Stimulated activated CD4-positive, alpha-beta T cell treated with anti-CD3 and anti-CD28 coated beads, TNF-alpha, amount 100 ng/mL, for 48 hours (primary cell): ENCODE data around the gene ATP11C.

ENCODE experiments used
- DNase-seq, 3 donors: peaks; one replicate each; pipeline ENCODE4 v3.0.0-alpha.2; 2020; ENCODE audit warnings: low read depth in 3 of 3

ATP11C gene

GRCh38 chrX:139804482-139804881 is 128.4 kb downstream of the ATP11C start:
- DNase-seq = no peak

DNA sequence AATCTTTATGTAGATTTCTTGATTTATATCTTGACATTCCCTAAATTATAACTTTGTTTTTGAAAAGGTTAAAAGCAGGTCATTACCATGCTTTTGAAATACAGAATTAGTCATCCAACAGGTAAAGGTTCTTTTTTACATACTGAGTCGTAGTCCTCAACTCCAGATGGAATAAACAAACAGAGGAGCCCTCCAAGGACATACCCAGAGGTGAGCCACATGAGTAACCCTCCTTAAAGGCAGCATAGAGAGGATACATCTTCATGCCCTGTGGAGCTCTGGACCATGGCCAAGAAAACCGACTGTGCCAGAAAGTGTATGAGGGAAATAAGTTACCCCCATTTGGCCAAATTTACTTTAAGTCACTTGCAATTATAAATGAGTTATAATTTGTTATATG is 129.6 kb downstream of the ATP11C start:
- DNase-seq = no peak

- DNase-seq = no peak
Measured at GRCh38 chrX:139802048-139802447, 130.8 kb downstream of the ATP11C start.

DNA sequence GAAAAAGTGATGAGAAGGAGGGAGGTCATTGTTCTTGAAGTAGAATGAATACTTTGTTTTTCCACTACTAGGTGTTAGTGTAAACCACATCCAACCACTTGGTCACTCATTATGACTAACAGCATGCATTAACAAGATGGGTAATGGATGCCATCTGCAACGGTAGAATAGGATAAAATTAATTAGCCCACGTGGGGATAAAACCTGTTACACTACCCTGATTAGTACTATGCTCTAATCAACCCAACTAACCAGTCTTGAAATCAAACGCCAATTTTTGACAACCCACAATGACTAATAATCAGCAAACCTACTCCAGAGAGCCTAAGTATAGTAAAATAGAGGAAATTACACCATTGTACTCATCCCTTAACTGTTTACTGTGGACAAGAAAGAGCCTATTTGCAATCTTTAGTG is 131.4 kb downstream of the ATP11C start:
- no peak for DNase-seq

DNA sequence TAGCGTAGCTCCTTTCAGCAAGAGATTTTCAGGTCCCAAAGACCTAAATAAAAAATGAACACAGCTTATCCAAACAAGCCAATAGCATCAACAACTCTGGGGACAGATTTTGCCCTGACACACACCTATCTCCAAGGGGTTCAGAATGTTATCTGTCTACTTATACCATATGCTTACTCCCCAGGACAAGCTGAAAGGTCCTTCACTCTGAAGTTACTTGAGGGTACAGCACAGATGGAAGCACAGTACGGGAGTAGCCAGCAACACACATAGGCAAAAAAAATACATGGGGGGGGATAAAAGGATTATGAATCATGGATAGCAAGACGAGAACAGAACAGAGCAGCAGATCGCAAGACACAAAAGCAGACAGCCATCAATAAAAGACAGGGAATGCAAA is 134.2 kb downstream of the ATP11C start:
- DNase-seq = no peak

DNA sequence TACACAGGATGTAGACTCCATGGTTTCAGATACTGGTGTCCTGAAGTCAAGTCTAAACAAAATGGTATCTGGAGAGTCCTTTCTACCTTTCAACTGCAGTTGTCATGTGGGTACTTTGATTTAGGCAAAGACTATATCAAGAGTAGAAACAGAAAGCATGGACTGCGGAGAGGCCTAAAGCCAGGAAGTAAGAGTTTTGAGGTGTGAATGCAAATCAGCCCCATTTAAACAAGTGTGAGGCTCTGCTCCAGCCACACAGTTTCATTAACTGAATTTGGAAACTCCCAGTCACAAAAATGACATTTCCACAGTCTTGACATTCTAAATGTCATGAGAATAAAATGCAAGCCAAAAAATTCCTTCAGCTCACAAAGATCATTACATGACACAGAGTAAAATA is 137.7 kb downstream of the ATP11C start:
- no peak for DNase-seq

DNA sequence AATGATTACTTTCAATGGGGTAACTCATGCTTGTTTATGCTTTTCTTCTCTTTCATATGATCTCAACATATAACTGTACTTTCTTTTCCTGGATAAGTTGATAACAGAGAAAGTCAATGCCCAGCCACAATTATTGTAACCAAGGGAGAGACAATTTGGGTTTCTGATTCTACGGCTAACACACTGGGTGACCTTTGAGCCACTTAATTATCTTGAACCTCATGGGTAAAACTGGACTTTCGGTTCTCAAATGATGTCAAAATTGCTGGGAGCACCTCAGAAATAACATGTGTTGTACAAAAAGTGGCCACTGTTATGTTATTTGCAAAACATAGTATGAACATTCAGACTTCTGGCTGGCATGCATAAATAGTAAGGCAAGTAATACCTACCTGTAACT is 145.3 kb downstream of the ATP11C start:
- no peak for DNase-seq

GRCh38 chrX:139784807-139785206 is 148.0 kb downstream of the ATP11C start:
- no peak for DNase-seq

- no peak for DNase-seq
Measured at GRCh38 chrX:139783959-139784358, 148.9 kb downstream of the ATP11C start.

DNA sequence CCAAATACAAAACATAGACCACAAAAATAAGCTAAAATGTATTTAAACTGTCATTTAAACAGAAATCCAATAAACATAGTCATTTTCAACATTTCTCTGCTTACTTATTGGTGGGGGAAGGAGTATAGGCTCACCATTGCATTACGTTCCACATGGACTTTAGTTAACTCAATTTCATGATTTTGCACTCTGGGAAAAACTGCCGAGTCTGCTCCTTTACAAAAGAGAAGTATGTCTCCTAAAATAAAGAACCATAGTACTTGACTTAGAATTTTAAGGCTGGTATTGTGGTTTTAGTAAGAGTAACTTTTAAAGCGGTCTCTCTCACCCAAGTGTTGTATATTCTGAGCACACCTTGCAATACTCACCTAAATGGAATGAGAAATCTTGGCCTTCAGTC is 149.8 kb downstream of the ATP11C start:
- no peak for DNase-seq

- DNase-seq = no peak
Measured at GRCh38 chrX:139776599-139776998, 156.3 kb downstream of the ATP11C start.

DNA sequence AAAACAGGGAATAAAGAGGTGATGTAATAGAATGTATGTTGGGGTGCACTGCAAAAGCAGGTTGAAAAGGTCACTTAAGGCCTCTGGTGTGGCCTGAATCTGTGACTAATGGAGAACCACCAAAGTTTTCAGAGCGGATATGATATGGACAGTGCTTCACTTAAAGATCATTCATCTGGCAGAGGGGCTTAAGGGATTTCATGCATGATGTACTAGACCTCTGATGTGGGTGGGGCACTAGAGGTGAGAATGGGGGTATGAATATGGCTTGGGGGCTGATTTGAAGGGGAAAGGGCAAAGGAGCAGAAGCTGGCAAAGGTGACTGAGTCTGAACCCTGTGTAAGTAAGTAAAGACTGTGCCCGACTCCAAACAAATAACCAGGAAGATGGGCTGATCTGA is 162.5 kb downstream of the ATP11C start:
- DNase-seq = no peak

GRCh38 chrX:139766545-139766983 is 166.3 kb downstream of the ATP11C start:
- no peak for DNase-seq

DNA sequence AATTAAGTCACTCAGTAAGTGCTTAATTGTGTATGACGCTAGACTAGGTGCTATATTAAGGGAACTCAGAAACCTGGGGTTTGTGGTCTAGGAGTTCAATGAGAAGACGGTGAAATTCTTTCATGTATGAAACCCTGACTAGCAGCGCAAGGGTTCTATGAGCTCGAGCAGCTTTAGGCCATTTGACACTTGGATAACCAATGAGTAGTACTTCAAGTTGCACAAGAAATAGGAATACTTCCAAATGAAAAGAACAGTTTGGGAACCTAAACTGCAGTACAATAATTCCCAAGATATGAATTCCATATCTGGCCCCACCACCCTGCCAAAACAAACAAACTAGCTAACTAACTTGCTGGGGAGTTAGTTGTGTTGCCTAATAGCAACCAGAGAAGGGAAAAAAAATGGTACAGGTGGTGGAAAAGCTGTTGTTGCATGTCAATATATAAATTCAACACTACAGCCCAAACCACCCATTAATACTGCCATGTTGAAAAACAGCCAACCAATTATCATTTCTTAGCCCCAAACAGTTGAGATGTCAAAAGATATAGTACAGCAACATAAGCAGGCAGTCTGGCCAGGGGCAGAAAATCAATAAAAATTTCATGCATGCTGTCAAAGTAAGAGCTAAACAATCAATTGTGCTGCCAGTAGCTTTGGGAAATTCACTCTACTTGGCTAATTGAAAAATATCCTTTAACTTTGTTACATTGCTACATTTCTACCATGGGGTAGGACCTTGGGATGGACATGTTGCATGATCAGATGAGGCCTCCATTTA is 170.3 kb downstream of the ATP11C start:
- no peak for DNase-seq

DNA sequence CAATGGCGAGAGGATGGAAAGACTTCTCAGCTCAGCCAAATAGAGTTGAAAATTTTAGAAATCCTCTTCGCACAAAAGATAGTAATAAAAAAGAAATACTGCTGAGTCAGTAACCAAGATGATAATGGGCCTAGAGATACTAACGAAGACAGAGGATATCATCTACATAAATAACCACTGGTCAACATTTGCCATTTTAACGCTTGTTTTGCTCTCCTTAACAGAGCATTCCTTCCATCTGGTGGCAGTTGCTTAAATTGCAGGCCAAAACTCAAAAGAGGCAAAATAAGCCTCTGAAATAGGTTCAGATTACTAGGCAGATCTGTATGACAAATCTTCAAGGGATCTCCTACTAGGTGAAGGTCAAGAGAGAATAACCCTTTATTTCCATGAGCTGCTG is 173.2 kb downstream of the ATP11C start:
- DNase-seq = no peak

GRCh38 chrX:139758809-139759208 is 174.0 kb downstream of the ATP11C start:
- DNase-seq = no peak

- DNase-seq = no peak
Measured at GRCh38 chrX:139758250-139758649, 174.6 kb downstream of the ATP11C start.

- DNase-seq = no peak
Measured at GRCh38 chrX:139751053-139751452, 181.8 kb downstream of the ATP11C start.

- no peak for DNase-seq
Measured at GRCh38 chrX:139750390-139750789, 182.5 kb downstream of the ATP11C start.

DNA sequence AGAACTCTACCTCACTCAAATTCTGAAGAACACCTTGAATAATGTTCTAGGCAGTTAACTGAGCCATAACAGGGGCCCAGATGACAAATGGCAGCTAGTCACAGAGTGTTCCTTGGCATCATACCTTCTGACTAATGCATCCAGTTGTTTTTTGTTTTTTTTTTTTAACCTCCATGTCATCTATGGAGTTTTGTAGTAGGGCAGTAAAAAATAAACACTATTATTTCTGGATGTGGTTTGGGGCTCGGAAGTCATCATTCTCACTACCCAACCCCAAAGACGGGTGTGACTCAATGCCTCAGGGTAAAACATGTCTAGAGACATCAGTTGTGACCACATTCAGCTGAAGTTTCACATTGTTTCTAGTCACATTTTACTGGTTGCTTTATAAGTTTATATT is 193.7 kb downstream of the ATP11C start:
- peak in 1 of 3 donors; percentile 0 for DNase-seq

GRCh38 chrX:139738581-139738980 is 194.3 kb downstream of the ATP11C start:
- no peak for DNase-seq

- no peak for DNase-seq
Measured at GRCh38 chrX:139736151-139736550, 196.7 kb downstream of the ATP11C start.

DNA sequence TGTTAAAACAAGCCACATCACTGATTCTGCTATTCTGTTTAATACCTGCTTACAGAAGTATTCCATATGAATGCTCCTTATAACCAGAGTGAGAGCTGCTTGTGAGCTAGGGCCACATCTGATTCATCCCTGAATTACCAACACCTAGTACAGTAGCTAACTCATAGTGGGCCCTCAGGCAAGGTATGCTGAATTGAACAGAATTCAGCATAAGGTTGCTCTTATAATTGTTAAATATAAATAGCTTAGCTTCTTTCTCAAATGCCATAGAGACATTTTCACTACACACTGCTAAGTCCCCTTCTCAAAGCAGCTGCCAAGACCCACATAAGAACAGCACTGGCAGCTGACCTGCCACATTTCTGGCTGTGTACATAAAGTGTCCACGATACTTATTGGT is 197.9 kb downstream of the ATP11C start:
- DNase-seq = no peak

- no peak for DNase-seq
Measured at GRCh38 chrX:139725720-139726119, 207.1 kb downstream of the ATP11C start.
